SK-N-SH treated with all-trans-retinoic acid at 6 μM for 48 hours (cell line): ENCODE results near the gene NINJ2.

Source experiments
- ATAC-seq: fragments of 200-7000 bp; cut with Tn5 transposase; 3 replicates; pipeline ENCODE4 v1.9.1; 2020; ENCODE audit warnings: mild to moderate bottlenecking, moderate library complexity
- BACH2 ChIP-seq: fragments of 250-450 bp; sonication (Bioruptor Pico); IDR thresholded peaks from 2 replicates; pipeline ENCODE4 v1.9.0; 2021; ENCODE audit warnings: mild to moderate bottlenecking, borderline replicate concordance
- CSDC2 ChIP-seq: fragments of 250-450 bp; sonication (Bioruptor Pico); IDR thresholded peaks from 2 replicates; pipeline ENCODE4 v1.5.0; 2020; ENCODE audit warnings: mild to moderate bottlenecking, moderate library complexity
- ESRRG ChIP-seq: fragments of 250-450 bp; sonication (Bioruptor Pico); IDR thresholded peaks from 2 replicates; pipeline ENCODE4 v1.6.1; 2021; ENCODE audit warnings: mild to moderate bottlenecking
- GLIS3 ChIP-seq: fragments of 250-450 bp; sonication (Bioruptor Pico); IDR thresholded peaks from 2 replicates; pipeline ENCODE4 v1.5.0; 2020; ENCODE audit warnings: mild to moderate bottlenecking, moderate library complexity
- ISL1 ChIP-seq: fragments of 250-450 bp; sonication (Bioruptor Pico); IDR thresholded peaks from 2 replicates; pipeline ENCODE4 v2.1.2; 2022; ENCODE audit warnings: mild to moderate bottlenecking, moderate library complexity
- OSR1 ChIP-seq: fragments of 250-450 bp; sonication (Bioruptor Pico); IDR thresholded peaks from 2 replicates; pipeline ENCODE4 v1.8.0; 2022; ENCODE audit warnings: moderate library complexity, mild to moderate bottlenecking, inconsistent platforms
- PPARA ChIP-seq: fragments of 250-450 bp; sonication (Bioruptor Pico); IDR thresholded peaks from 2 replicates; pipeline ENCODE4 v1.5.0; 2020; ENCODE audit warnings: mild to moderate bottlenecking, borderline replicate concordance
- RARB ChIP-seq: fragments of 250-450 bp; sonication (Bioruptor Pico); IDR thresholded peaks from 2 replicates; pipeline ENCODE4 v1.8.0; 2021; ENCODE audit warnings: mild to moderate bottlenecking, moderate library complexity
- SNAI2 ChIP-seq: fragments of 250-450 bp; sonication (Bioruptor Pico); IDR thresholded peaks from 2 replicates; pipeline ENCODE4 v1.5.0; 2020; ENCODE audit warnings: mild to moderate bottlenecking, moderate library complexity
- TCF4 ChIP-seq: fragments of 250-450 bp; sonication (Bioruptor Pico); IDR thresholded peaks from 2 replicates; pipeline ENCODE4 v1.8.0; 2021; ENCODE audit warnings: mild to moderate bottlenecking, moderate library complexity, borderline replicate concordance
- ZC3H10 ChIP-seq: fragments of 250-450 bp; sonication (Bioruptor Pico); IDR thresholded peaks from 2 replicates; pipeline ENCODE4 v1.5.1; 2021; ENCODE audit warnings: mild to moderate bottlenecking, moderate library complexity
- ZFP3 ChIP-seq: fragments of 250-450 bp; sonication (Bioruptor Pico); IDR thresholded peaks from 2 replicates; pipeline ENCODE4 v1.5.0; 2020; ENCODE audit warnings: mild to moderate bottlenecking, moderate library complexity
- ZFP30 ChIP-seq: fragments of 450-650 bp; formaldehyde crosslinking; IDR thresholded peaks from 2 replicates; pipeline ENCODE4 v1.5.0; 2022; ENCODE audit warnings: mild to moderate bottlenecking, moderate library complexity
- ZNF565 ChIP-seq: fragments of 450-650 bp; formaldehyde crosslinking; conservative IDR thresholded peaks from 2 replicates; pipeline ENCODE4 v1.5.0; 2020; ENCODE audit warnings: low read depth, mild to moderate bottlenecking, moderate library complexity
- ZNF70 ChIP-seq: fragments of 450-650 bp; formaldehyde crosslinking; IDR thresholded peaks from 2 replicates; pipeline ENCODE4 v1.5.0; 2020; ENCODE audit warnings: mild to moderate bottlenecking, moderate library complexity
- ZNF8 ChIP-seq: fragments of 450-650 bp; formaldehyde crosslinking; IDR thresholded peaks from 2 replicates; pipeline ENCODE4 v1.5.0; 2020; ENCODE audit warnings: mild to moderate bottlenecking, moderate library complexity
- TF ChIP-seq, protein P1 (sequence below): fragments of 250-450 bp; sonication (Bioruptor Pico); IDR thresholded peaks from 2 replicates; pipeline ENCODE4 v1.8.0; 2021; ENCODE audit warnings: low read depth, mild to moderate bottlenecking, moderate library complexity, borderline replicate concordance
- TF ChIP-seq, protein P2 (sequence below): fragments of 250-450 bp; sonication (Bioruptor Pico); IDR thresholded peaks from 2 replicates; pipeline ENCODE4 v1.8.0; 2020; ENCODE audit warnings: mild to moderate bottlenecking, moderate library complexity, borderline replicate concordance
- TF ChIP-seq, protein P3 (sequence below): fragments of 250-450 bp; sonication (Bioruptor Pico); IDR thresholded peaks from 2 replicates; pipeline ENCODE4 v1.5.0; 2020; ENCODE audit warnings: mild to moderate bottlenecking, moderate library complexity
- TF ChIP-seq, protein P4 (sequence below): fragments of 250-450 bp; sonication (Bioruptor Pico); IDR thresholded peaks from 2 replicates; pipeline ENCODE4 v1.5.1; 2020; ENCODE audit warnings: low read depth, mild to moderate bottlenecking, moderate library complexity
- TF ChIP-seq, protein P5 (sequence below): fragments of 250-450 bp; sonication (Bioruptor Pico); IDR thresholded peaks from 2 replicates; pipeline ENCODE4 v1.5.1; 2021; ENCODE audit warnings: mild to moderate bottlenecking, moderate library complexity

The NINJ2 gene

DNA sequence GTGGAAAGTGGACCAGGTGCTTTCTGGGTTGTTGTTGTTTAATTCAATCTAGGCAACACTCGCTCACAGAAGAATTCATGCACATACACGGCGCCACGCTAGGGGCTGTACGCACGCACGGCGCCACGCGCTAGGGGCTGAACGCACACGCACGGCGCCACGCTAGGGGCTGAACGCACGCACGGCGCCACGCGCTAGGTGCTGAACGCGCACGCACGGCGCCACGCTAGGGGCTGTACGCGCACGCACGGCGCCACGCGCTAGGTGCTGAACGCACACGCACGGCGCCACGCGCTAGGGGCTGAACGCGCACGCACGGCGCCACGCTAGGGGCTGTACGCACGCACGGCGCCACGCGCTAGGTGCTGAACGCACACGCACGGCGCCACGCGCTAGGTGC is 54.3 kb downstream of the NINJ2 start:
- no peak for ATAC-seq
- TF ChIP-seq, protein P1, sequence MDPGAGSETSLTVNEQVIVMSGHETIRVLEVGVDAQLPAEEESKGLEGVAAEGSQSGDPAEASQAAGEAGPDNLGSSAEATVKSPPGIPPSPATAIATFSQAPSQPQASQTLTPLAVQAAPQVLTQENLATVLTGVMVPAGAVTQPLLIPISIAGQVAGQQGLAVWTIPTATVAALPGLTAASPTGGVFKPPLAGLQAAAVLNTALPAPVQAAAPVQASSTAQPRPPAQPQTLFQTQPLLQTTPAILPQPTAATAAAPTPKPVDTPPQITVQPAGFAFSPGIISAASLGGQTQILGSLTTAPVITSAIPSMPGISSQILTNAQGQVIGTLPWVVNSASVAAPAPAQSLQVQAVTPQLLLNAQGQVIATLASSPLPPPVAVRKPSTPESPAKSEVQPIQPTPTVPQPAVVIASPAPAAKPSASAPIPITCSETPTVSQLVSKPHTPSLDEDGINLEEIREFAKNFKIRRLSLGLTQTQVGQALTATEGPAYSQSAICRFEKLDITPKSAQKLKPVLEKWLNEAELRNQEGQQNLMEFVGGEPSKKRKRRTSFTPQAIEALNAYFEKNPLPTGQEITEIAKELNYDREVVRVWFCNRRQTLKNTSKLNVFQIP (CRISPR knock-in tag) = no peak
- TF ChIP-seq ISL1 (CRISPR knock-in tag) = no peak
- no peak for TF ChIP-seq ZC3H10 (CRISPR knock-in tag)
- TF ChIP-seq, protein P2, sequence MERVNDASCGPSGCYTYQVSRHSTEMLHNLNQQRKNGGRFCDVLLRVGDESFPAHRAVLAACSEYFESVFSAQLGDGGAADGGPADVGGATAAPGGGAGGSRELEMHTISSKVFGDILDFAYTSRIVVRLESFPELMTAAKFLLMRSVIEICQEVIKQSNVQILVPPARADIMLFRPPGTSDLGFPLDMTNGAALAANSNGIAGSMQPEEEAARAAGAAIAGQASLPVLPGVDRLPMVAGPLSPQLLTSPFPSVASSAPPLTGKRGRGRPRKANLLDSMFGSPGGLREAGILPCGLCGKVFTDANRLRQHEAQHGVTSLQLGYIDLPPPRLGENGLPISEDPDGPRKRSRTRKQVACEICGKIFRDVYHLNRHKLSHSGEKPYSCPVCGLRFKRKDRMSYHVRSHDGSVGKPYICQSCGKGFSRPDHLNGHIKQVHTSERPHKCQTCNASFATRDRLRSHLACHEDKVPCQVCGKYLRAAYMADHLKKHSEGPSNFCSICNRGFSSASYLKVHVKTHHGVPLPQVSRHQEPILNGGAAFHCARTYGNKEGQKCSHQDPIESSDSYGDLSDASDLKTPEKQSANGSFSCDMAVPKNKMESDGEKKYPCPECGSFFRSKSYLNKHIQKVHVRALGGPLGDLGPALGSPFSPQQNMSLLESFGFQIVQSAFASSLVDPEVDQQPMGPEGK (CRISPR knock-in tag) = no peak
- no peak for TF ChIP-seq ZNF565 (CRISPR knock-in tag)
- TF ChIP-seq TCF4 (CRISPR knock-in tag) = no peak
- TF ChIP-seq, protein P3, sequence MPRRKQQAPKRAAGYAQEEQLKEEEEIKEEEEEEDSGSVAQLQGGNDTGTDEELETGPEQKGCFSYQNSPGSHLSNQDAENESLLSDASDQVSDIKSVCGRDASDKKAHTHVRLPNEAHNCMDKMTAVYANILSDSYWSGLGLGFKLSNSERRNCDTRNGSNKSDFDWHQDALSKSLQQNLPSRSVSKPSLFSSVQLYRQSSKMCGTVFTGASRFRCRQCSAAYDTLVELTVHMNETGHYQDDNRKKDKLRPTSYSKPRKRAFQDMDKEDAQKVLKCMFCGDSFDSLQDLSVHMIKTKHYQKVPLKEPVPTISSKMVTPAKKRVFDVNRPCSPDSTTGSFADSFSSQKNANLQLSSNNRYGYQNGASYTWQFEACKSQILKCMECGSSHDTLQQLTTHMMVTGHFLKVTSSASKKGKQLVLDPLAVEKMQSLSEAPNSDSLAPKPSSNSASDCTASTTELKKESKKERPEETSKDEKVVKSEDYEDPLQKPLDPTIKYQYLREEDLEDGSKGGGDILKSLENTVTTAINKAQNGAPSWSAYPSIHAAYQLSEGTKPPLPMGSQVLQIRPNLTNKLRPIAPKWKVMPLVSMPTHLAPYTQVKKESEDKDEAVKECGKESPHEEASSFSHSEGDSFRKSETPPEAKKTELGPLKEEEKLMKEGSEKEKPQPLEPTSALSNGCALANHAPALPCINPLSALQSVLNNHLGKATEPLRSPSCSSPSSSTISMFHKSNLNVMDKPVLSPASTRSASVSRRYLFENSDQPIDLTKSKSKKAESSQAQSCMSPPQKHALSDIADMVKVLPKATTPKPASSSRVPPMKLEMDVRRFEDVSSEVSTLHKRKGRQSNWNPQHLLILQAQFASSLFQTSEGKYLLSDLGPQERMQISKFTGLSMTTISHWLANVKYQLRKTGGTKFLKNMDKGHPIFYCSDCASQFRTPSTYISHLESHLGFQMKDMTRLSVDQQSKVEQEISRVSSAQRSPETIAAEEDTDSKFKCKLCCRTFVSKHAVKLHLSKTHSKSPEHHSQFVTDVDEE (CRISPR knock-in tag) = no peak
- TF ChIP-seq OSR1 (CRISPR knock-in tag) = no peak
- no peak for TF ChIP-seq RARB (CRISPR knock-in tag)
- TF ChIP-seq SNAI2 (CRISPR knock-in tag) = no peak
- TF ChIP-seq, protein P4, sequence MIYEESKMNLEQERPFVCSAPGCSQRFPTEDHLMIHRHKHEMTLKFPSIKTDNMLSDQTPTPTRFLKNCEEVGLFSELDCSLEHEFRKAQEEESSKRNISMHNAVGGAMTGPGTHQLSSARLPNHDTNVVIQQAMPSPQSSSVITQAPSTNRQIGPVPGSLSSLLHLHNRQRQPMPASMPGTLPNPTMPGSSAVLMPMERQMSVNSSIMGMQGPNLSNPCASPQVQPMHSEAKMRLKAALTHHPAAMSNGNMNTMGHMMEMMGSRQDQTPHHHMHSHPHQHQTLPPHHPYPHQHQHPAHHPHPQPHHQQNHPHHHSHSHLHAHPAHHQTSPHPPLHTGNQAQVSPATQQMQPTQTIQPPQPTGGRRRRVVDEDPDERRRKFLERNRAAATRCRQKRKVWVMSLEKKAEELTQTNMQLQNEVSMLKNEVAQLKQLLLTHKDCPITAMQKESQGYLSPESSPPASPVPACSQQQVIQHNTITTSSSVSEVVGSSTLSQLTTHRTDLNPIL (CRISPR knock-in tag) = no peak
- TF ChIP-seq ZFP3 = no peak
- TF ChIP-seq, all 23 proteins: peak for 0

DNA sequence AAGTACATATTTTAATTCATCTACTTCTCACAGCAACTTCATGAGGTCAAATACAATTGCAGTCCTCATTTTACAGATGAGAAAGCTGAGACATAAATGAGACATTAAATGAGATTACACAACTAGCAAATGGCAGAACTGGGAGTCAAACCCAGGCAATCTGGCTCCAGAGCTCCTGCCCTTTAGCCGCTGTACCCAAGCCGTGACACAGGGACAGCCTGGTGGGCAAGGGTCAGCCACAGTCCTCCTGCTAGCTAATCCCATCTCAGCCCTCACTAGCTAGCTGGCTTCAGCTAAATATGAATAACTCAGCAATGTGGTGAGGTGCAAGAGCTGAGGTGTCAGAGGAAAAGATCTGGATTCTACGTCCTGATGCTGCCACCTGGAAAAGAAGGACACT is 54.8 kb downstream of the NINJ2 start:
- ATAC-seq = no peak
- TF ChIP-seq TCF4 (CRISPR knock-in tag) (no peak), CSDC2 (CRISPR knock-in tag) (no peak), ZFP3 (no peak), ZNF565 (CRISPR knock-in tag) (no peak), ISL1 (CRISPR knock-in tag) (no peak), OSR1 (CRISPR knock-in tag) (no peak), ZFP30 (CRISPR knock-in tag) (no peak), ZNF70 (no peak), RARB (CRISPR knock-in tag) (no peak), PPARA (CRISPR knock-in tag) (no peak), BACH2 (CRISPR knock-in tag) (no peak), ESRRG (CRISPR knock-in tag) (no peak), ZNF8 (no peak), GLIS3 (no peak), ZC3H10 (CRISPR knock-in tag) (no peak)
- TF ChIP-seq, protein P2 (CRISPR knock-in tag) = no peak
- TF ChIP-seq, protein P3 (CRISPR knock-in tag) = no peak
- TF ChIP-seq, protein P4 (CRISPR knock-in tag) = no peak
- TF ChIP-seq, protein P5, sequence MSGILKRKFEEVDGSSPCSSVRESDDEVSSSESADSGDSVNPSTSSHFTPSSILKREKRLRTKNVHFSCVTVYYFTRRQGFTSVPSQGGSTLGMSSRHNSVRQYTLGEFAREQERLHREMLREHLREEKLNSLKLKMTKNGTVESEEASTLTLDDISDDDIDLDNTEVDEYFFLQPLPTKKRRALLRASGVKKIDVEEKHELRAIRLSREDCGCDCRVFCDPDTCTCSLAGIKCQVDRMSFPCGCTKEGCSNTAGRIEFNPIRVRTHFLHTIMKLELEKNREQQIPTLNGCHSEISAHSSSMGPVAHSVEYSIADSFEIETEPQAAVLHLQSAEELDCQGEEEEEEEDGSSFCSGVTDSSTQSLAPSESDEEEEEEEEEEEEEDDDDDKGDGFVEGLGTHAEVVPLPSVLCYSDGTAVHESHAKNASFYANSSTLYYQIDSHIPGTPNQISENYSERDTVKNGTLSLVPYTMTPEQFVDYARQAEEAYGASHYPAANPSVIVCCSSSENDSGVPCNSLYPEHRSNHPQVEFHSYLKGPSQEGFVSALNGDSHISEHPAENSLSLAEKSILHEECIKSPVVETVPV = no peak
- TF ChIP-seq, protein P1 (CRISPR knock-in tag) = no peak
